Urothelium cell line (cell line): Measurements from ENCODE around the gene PLEKHG7.
"Not testable (repeated sequence)": the region's sequence is repeated elsewhere in the genome, so short reads cannot be mapped to it uniquely, and the experiment has no call there.

Source experiments
- DNase-seq: peaks from one replicate; pipeline ENCODE4 v3.0.0; 2011; ENCODE audit warnings: low spot score, mixed read lengths
- FAIRE-seq: peaks from 2 replicates; lab custom pipeline; 2011; peaks lifted over from hg19 to GRCh38; lab: Jason Lieb, UNC

The PLEKHG7 gene

DNA sequence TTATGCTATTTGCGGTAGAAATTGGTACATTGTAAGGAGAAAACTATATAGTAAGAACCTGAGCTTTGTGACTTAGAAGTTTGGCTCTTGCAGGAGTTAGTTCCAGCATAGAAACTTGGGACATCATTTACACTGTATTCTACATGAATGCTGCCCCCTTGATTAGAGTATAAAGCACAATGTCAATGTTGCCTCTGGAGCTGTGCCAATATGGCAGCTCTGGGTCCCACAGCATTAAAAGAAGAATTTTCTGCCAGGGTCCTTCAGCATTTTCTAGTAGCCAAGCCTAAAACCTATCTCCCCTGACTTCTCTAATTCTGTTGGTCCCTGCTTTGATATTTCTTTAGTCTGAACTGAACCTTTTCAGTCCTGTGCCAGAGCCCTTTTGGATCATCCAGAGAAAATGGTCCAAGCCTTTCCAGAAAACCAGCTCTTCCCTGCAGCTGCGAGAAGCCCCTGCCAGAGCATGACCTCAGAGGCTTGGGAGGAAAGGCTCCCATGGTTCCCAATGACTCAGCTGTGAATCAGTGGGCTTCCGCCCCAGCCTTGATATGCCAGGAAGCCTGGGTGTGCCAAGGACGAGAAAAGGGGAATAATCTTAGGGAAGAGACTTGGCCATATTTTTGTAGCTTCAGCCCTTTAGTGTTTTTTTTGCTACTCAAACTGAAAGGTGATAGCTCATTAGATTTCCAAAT, 43.2 kb downstream of the PLEKHG7 start:
- DNase-seq (peak; percentile 84), FAIRE-seq (no peak)

DNA sequence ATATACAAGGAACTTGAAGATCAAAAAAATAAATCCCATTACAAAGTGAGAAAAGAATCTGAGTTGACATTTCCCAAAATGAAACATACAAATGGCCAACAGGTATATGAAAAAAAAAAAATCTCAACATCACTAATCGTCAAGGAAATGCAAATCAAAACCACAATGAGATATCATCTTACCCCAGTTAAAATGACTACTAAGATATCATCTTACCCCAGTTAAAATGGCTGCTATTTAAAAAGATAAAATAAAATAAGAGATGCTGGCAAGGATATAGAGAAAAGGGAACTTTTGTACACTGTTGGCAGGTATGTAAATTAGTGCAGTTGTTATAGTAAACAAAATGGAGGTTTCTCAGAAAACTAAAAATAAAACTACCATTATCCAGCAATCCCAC, 44.4 kb downstream of the PLEKHG7 start:
- no peak for DNase-seq
- FAIRE-seq: no peak

DNA sequence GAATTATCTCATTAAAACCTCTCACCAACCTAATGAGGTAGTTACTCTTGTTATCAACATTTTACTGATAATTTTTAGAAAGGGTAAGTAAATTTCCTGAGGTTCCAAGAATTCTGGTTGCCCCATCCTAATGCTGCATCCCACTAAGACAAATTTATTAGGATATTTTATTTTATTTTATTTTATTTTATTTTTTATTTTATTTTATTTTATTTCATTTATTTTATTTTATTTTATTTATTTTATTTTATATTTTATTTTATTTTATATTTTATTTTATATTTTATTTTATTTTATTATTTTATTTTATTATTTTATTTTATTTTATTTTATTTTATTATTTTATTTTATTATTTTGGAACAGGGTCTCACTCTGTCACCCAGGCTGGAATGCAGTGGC, 46.9 kb downstream of the PLEKHG7 start:
- not testable (repeated sequence) for DNase-seq, FAIRE-seq

DNA sequence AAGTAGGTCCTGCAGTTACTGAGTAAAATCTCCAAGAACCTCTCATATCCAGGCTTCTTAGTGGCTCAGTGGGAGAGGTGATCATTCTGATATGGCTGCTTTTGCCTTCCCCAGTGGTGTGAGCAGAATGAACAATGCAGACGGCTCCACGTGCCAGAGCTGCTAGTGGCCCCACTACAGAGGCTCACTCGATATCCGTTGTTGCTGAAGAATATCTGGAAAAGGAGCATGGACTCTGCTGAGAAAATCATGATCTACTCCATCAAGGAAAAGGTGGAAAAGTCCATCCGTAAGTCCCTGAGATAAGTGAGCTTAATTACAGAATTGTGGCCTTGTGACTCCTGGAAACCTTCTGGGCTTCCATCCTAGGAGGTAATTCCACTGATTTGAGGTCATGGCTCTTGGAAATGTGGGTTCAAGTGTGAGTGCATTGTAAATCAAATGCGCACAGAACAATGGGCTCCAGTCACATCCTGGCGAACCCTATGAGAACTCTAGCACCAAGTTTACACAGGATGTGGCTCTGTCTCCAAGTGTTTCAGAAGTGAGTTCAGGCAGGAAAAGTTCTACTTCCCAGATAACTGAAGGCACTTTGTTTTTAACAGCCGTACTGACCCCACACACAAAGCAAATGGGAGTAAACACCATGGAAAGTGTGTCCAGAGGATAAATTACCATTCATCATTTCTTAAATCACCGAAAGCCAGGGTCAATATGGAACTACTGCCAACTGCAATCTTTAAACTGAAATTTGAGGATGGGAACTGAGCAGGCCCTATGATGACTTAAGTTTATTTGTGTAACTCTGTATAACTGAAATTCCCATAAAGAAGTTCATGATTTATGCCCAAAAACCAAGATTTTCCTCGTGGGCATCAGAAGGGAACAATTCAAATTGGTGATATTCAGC, 51.4 kb downstream of the PLEKHG7 start:
- DNase-seq (no peak), FAIRE-seq (no peak)

DNA sequence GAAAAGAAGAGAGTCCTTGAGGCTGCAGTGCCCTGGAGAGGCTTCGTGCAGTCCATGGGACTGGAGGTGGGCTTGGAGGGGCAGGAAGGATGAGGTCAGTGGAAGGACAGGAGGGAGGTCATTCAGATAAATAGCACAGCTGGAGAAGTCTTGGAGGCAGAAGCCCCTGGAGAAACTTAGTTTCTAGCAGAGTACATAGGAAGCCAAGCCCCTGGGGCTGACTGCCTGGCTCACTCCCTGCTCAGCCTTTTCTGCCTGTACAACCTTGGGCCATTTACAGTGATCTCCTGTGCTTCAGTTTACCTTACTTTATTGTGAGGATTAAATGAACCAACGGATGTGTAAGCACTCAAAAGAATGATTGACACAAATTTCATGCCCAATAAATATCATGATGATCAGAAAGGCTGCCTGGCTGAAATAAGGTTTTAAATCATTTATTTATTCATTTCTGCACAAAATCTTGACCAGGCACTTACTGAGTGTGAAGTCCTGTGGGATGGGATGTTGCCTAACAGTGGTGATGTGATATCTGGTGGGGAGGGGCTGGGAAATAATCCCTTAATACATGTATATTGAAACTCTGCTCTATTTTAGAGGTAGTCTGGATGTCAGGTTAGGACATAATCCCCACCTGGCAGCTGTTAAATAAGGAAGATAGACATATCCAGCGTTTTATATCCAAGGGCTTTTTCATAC, 54.3 kb downstream of the PLEKHG7 start:
- FAIRE-seq: no peak
- DNase-seq: no peak

DNA sequence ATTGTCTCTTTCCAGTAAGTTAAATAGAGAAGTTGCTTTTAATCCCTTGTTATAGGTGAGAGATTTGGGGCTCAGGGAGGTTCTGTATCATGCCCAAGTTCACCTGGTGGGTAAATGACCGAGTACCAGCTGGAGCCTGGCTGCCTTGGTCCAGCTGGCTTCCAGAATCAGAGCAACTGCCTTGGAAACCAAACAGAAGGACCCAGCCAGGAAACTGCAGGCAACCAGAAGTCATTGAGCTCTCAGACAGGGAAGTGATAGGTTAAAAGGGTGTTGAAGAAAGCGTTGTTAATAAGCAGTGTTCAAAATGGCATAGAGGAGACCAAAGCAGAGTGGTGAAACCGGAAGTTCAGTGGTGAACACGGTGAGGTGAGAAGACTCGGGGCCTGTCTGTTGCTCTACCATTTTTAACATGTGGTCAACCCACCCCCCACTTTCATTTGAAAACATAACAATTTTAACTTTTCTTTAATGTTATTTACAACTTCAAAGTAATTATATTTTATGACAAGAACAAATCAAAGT, 54.9 kb downstream of the PLEKHG7 start:
- FAIRE-seq: no peak
- DNase-seq: no peak

DNA sequence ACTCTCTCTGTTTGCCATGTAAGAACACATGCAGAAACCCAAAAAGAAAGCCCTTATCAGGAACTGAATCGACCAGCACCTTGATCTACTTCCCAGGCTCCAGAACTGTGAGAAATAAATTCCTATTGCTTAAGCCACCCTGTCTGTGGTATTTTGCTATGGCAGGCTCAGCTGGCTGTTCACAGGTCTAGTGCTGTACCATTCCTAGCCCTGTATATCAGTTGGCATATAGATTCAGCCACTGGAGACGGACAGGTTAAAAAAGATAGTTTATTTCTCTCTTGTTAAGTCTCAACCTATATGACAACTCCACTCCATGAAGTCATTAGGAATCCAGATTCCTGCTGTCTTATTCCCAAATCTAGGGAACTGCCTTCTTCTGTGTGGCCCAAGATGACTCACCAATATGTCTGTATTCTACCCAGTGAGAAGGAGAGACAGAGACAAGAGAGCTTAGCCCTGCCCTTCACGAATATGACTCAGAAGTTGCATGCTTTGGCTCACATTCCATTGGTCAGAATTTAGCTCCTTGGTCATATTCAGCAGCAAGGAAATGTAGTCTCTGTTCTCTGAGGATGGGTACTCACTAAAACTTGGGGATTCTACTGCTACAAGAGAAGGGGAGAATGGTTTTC, 57.0 kb downstream of the PLEKHG7 start:
- no peak for FAIRE-seq
- peak; percentile 73 for DNase-seq

DNA sequence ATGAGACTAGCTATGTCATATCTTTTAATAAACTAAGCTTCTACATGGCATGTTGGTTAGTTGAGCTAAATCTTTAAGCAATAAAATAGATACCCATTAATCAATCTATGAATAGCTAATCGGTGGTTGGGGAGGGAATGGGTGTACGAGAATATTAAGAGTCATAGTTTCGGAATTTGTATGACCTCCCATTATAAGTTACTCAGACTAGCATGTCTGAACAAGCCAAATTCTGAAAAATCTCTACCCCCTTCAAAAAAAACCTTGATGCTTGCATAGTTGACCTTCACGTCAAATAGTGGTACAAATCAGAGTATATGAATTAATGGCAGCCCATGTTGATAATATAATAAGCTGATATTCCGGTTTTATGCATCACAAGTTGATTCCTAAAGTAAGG, 60.0 kb downstream of the PLEKHG7 start:
- FAIRE-seq (no peak), DNase-seq (no peak)

DNA sequence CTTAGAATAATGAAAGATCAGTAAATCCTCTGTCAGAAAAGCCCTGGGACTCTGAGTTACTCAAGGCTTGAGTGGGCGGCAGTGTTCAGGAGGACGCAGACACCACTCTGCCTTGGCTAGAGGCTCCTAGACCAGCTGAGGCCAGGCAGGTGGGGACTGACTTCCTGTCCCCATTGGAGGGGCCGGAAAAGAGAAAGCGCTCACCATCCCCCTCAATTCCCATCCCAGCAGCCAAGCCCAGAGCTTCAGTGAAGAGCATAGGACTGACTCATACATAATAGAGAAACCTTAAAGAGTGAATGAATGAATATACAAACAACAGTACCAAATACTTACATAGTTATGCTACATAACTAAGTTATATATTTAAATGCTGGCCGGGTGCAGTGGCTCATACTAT, 62.0 kb downstream of the PLEKHG7 start:
- DNase-seq (no peak), FAIRE-seq (no peak)

DNA sequence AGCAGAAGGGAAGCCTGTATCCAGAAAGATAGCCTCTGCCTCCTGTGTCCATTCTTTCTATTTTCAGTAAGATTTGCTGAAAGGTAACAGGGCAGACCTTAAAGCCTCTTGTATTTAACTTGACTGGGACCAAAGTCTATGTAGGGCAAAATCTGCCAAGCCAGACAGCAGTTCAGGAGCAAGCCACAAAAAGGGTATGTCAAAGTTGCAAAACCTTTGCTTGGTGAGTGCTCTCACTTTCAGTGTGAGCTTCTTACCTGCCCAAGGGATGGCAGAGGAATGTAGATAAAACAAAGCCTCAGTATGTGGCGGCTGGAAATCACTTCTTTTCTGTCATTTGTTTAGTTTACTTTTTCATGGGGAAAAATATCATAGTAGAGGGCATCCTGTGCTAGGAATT, 63.1 kb downstream of the PLEKHG7 start:
- FAIRE-seq (no peak), DNase-seq (no peak)

DNA sequence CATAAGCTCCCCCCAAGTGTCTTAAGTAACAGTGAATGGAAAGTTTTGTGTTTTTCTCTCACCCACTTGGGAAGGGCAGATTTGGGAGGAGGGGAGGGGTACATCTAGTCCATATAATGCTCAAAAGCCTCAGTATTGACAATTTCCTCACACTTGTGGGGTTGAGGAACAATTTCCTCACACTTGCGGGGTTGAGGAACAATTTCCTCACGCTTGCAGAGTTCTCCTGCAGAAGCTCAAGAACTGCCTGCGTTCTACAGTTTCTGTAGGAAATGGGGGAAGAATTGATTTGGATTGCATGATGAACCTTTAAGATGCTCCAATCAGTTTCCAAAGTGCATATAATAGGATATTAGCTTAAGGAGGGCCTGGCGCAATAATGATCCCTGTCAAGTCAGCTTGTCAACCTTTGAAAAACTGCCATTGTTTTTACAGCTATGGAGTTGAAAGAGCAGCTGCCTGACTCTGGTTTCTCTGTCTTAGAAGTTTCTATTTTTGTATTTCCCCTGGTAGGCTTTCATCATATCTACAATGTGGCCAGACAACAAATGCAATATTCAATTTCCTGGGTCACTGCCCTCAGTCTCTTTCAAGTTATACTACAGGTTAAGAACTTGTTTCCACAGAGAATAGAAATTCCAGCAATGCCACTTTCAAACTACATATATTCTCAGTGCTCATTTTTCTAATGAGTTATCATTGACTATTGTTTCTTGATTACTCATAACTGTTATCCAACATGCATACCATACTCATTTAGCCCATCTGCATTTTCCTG, 66.5 kb downstream of the PLEKHG7 start:
- DNase-seq: no peak
- no peak for FAIRE-seq

DNA sequence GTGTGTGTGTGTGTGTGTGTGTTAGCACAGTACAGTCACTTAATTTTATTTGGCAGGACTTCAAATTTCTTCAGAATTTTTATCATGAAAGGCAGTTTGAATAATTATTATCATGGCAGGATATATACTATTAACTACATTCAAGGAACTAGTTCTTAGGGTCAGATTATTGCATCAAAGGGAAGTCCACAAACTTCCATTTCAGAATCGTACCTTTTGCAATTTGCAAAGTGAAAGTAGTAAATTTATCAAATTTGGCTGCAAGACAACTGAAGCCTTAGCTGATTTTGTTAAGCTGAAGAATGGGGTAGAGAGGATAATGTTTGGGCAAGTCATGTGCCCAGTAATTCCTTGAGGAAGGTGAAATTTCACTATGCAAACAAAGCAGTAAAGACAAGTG, 68.2 kb downstream of the PLEKHG7 start:
- DNase-seq (no peak), FAIRE-seq (no peak)

DNA sequence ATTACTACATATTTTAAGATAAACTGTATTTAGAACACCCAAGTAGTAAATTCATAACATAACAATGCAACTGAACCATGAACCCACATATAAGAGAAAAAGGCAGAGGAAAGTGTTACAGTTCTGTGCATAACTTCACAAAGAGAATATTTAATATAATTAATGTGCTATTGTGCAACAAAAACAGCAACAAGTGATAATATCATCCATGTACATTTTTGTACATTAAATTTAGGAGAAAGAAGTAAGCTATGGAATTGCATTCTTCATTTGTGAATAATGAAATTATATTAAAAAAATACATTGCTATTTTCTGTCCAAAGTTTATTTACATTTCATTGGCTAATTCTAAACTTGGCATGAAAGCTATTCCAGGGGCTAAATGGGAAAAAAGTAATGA, 72.6 kb downstream of the PLEKHG7 start:
- no peak for DNase-seq
- no peak for FAIRE-seq

DNA sequence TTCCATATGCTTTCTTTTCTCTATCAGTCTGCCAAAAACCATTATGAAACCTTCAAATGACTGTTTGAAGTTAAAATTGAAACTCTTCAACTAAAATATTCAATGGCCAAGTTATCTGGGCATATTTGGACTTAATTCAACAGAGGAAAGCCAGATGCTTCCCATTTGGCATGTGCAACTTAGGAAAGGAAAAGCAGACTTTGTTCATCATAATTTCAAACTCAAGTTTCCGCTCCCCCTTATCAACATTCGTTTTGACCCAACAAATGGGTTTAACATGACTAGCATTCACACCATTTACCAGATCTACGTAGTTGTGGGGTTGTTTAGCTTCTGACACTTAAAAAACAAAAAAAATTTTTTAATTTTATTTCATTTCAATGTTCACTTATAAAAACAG, 75.7 kb downstream of the PLEKHG7 start:
- FAIRE-seq: no peak
- DNase-seq: no peak

DNA sequence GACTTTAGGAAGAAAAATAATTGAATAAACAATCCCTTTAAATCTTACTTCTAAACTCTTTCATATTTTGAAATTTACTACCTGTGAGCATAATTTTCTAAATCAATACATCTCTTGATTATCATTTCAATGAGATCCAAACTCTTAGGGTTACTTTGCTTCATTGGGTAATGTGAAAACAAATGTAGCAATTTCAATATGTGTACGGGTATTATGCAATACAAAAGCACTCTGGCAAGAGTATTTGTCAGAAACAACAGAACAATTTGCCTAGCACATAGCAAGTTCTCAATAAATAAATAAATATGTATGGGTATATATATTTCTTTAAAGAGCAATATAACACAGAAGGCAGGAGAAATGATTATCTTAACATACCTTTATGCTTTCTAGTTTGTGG, 77.1 kb downstream of the PLEKHG7 start:
- FAIRE-seq (no peak), DNase-seq (no peak)

DNA sequence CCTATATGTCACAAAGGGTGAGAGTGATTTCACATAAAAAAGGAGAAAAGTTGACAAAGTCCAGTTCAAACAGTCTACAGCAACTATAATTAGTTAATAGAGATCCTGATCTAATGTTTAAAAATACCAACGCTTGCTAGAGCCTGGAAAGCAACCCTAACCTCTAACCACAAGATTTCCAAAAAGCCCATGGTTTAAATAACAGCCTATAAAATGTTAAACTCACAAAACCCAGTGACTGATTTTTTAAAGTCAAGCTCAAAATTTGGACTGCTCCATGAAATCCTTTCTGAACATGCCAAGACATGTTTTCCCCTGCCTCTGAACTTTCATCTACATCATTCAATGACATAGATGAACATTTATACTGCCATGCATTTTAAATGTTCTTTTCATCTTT, 81.6 kb downstream of the PLEKHG7 start:
- FAIRE-seq: no peak
- no peak for DNase-seq

DNA sequence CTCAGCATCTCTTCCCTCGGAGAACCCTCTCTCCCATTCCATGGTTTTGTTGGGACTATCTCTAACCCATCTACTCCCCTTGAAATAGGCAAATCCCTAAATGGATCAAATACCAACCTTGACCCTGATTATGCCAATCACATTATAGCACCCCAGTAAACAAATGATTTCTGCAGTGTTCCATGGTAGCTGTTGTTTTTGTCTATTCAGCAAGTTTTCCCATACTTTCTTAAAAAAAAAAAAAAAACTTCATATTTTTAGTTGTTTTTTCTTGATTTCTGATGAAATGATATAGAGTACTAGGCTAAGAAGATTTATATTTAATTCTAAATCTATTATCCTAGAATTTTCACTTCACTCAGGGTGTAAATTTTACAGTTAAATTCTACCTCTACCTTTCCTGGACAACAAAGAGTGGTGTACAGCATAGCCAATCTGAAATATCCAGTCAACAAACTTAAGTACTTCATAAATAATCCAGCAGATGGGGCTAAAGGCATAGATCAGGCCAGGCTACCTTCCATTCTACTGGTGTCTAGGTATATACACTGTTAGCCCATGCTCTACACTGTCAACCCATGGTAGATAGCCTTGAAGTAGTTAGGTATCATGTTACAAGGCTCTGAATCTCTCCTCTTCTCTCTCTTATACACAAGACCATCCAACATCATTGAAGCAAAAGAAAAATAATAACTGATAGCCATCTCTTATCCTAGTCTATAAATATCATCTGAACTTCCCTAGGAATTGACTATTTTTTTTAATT, 82.2 kb downstream of the PLEKHG7 start:
- FAIRE-seq (no peak), DNase-seq (peak; percentile 48)

DNA sequence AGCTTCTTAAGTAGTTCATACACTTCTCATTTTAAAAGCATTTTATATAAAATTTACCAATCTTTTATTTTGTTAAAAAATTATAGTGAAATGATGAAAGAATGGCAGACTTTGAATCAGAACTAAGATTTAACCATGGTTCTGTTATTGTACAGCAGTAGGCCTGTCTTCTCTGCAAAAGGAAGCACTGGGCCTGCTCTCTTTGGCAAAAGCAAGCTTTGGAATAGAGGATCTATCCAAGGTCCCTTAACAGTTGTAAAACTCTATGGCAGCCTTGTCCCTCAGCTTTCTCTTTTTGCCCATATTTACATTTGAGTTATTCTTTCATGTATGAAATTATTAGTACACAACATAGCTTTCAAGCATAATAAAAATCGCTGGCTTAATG, 82.8 kb downstream of the PLEKHG7 start:
- FAIRE-seq: no peak
- DNase-seq: no peak

DNA sequence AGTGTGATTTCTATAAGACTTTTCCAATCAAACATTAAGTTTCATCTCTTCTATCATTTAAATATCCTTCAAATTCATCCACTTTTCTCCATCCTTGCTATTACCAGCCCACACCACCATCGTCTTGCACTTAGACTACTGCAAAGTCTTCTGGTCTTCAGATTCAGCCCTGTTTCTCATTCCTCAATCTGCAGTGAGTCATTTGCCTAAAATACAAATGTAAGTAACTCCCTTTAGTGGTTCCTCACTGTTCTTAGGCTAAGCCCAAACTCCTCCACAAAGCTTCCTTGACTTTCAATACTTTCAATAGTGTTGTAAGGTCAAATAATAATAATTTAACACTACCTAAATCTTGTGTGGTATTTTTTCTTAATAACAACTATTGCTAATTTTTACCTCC, 83.3 kb downstream of the PLEKHG7 start:
- no peak for DNase-seq
- FAIRE-seq: no peak
